Endodermal cell (in vitro differentiated cells): Measurements from ENCODE around the gene RANBP10. TPM values are rescaled to one million over a fixed set of nuclear protein-coding genes. Genes with fewer than 3 reads are reported as not detected.

Source experiments
- DNase-seq: peaks from one replicate; pipeline ENCODE4 v3.0.0-alpha.2; 2017
- H3K27ac ChIP-seq: 2 replicates; pipeline ENCODE4 v1.5.1; 2013; ENCODE audit warnings: mild to moderate bottlenecking, low read depth, low read length, moderate library complexity
- H3K27me3 ChIP-seq: 2 replicates; pipeline ENCODE4 v1.6.1; 2013; ENCODE audit warnings: mild to moderate bottlenecking, low read length, moderate library complexity; ENCODE audit not compliant: insufficient read depth, control insufficient read depth, poor library complexity, severe bottlenecking
- H3K36me3 ChIP-seq: 2 replicates; pipeline ENCODE4 v1.7.0; 2013; ENCODE audit warnings: mild to moderate bottlenecking, low read length, moderate library complexity; ENCODE audit not compliant: control insufficient read depth, insufficient read depth
- H3K4me1 ChIP-seq: one replicate; pipeline ENCODE4 v1.7.0; 2013; ENCODE audit warnings: low read length; ENCODE audit not compliant: control insufficient read depth, insufficient read depth
- H3K4me3 ChIP-seq: 2 replicates; pipeline ENCODE4 v1.5.1; 2013; ENCODE audit warnings: mild to moderate bottlenecking, low read length, moderate library complexity
- H3K9ac ChIP-seq: 2 replicates; pipeline ENCODE4 v1.6.1; 2013; ENCODE audit warnings: mild to moderate bottlenecking, low read length, moderate library complexity; ENCODE audit not compliant: poor library complexity, severe bottlenecking; ENCODE audit errors: extremely low read depth
- H3K9me3 ChIP-seq: 2 replicates; pipeline ENCODE4 v1.6.1; 2013; ENCODE audit warnings: mild to moderate bottlenecking, low read length, moderate library complexity; ENCODE audit not compliant: control insufficient read depth
- H3K27ac Mint-ChIP-seq: 2 replicates; pipeline ENCODE4 v1.8.0; 2020; ENCODE audit warnings: mixed read lengths
- H3K27me3 Mint-ChIP-seq: 2 replicates; pipeline ENCODE4 v1.8.0; 2021; ENCODE audit warnings: mild to moderate bottlenecking, mixed read lengths; ENCODE audit not compliant: insufficient read depth
- H3K36me3 Mint-ChIP-seq: 2 replicates; pipeline ENCODE4 v1.8.0; 2020; ENCODE audit warnings: low read depth, mixed read lengths
- H3K4me1 Mint-ChIP-seq: 2 replicates; pipeline ENCODE4 v1.8.0; 2020; ENCODE audit warnings: mixed read lengths
- H3K4me3 Mint-ChIP-seq: 2 replicates; pipeline ENCODE4 v1.8.0; 2020; ENCODE audit warnings: mild to moderate bottlenecking, moderate library complexity, mixed read lengths
- H3K9me3 Mint-ChIP-seq: 2 replicates; pipeline ENCODE4 v1.8.0; 2020; ENCODE audit warnings: mild to moderate bottlenecking, mixed read lengths
- WGBS, 2 experiments: methylation state at CpG; one replicate each; pipeline versions ENCODE4 v1.1.5 to v1.1.7; 2013; ENCODE audit warnings: missing lambda C conversion rate in 2 of 2, mixed read lengths in 1 of 2; ENCODE audit not compliant: insufficient coverage in 1 of 2, insufficient read length in 1 of 2; 5-methylcytosine and 5-hydroxymethylcytosine counted together
- total RNA-seq, 2 donors: library from RNA; stranded (reverse); fragmentation: NEBNext Ultra II Directional in 1 of 2; extraction: Animal tissue kit (Norgen Biotek cat#: 25700) in 1 of 2; gene quantifications; 2 replicates in 1 of 2; 3 replicates in 1 of 2; pipeline ENCODE4 v1.2.1, GENCODE V29; 2021
- TF ChIP-seq, protein P1 (sequence below): fragments of 200-600 bp; sonication (generic); conservative IDR thresholded peaks from 2 replicates; pipeline ENCODE4 v1.5.0; 2021; ENCODE audit warnings: antibody characterized with exemption, mild to moderate bottlenecking

The RANBP10 gene
- total RNA-seq, 2 donors from 2014 or later: 19.2 to 22.5 TPM

GRCh38 chr16:67762385-67762784 lies 44.0 kb downstream of the RANBP10 start:
- no peak for DNase-seq
- no peaks in the 10 kb centered on the region for H3K4me1 Mint-ChIP-seq
- WGBS, 2 experiments: 91 to 100% methylated on average over 2 of the region's 2 CpGs
- H3K27ac ChIP-seq: no peak overlapping the region
- H3K36me3 ChIP-seq: no peaks in the 10 kb centered on the region
- H3K27me3 ChIP-seq: no peaks in the 10 kb centered on the region
- H3K4me1 ChIP-seq: no peaks in the 10 kb centered on the region
- peaks cover 14% of the 10 kb centered on the region for H3K36me3 Mint-ChIP-seq
- H3K4me3 ChIP-seq: no peak overlapping the region
- H3K9ac ChIP-seq: no peak overlapping the region
- no peaks in the 10 kb centered on the region for H3K27me3 Mint-ChIP-seq
- no peak overlapping the region for H3K4me3 Mint-ChIP-seq
- H3K9me3 Mint-ChIP-seq: no peaks in the 10 kb centered on the region
- H3K27ac Mint-ChIP-seq: no peak overlapping the region
- H3K9me3 ChIP-seq: no peaks in the 10 kb centered on the region
- TF ChIP-seq, protein P1, sequence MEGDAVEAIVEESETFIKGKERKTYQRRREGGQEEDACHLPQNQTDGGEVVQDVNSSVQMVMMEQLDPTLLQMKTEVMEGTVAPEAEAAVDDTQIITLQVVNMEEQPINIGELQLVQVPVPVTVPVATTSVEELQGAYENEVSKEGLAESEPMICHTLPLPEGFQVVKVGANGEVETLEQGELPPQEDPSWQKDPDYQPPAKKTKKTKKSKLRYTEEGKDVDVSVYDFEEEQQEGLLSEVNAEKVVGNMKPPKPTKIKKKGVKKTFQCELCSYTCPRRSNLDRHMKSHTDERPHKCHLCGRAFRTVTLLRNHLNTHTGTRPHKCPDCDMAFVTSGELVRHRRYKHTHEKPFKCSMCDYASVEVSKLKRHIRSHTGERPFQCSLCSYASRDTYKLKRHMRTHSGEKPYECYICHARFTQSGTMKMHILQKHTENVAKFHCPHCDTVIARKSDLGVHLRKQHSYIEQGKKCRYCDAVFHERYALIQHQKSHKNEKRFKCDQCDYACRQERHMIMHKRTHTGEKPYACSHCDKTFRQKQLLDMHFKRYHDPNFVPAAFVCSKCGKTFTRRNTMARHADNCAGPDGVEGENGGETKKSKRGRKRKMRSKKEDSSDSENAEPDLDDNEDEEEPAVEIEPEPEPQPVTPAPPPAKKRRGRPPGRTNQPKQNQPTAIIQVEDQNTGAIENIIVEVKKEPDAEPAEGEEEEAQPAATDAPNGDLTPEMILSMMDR: no peak

GRCh38 chr16:67761924-67762323 lies 44.4 kb downstream of the RANBP10 start:
- H3K27ac ChIP-seq: no peak overlapping the region
- DNase-seq: no peak
- no peak overlapping the region for H3K27ac Mint-ChIP-seq
- no peak overlapping the region for H3K9ac ChIP-seq
- 96 to 100% methylated on average over 1 of the region's 1 CpG for WGBS, 2 experiments
- H3K4me1 ChIP-seq: no peaks in the 10 kb centered on the region
- no peaks in the 10 kb centered on the region for H3K9me3 Mint-ChIP-seq
- no peak overlapping the region for H3K4me3 Mint-ChIP-seq
- no peaks in the 10 kb centered on the region for H3K9me3 ChIP-seq
- H3K4me3 ChIP-seq: no peak overlapping the region
- TF ChIP-seq, protein P1: no peak
- no peaks in the 10 kb centered on the region for H3K4me1 Mint-ChIP-seq
- H3K27me3 Mint-ChIP-seq: no peaks in the 10 kb centered on the region
- H3K36me3 ChIP-seq: no peaks in the 10 kb centered on the region
- H3K36me3 Mint-ChIP-seq: peaks cover 14% of the 10 kb centered on the region
- H3K27me3 ChIP-seq: no peaks in the 10 kb centered on the region

GRCh38 chr16:67760956-67761230 lies 45.5 kb downstream of the RANBP10 start:
- H3K9me3 ChIP-seq: no peaks in the 10 kb centered on the region
- no peaks in the 10 kb centered on the region for H3K4me1 ChIP-seq
- no peak overlapping the region for H3K27ac ChIP-seq
- no peaks in the 10 kb centered on the region for H3K27me3 ChIP-seq
- Mint-ChIP-seq H3K27ac (no peak overlapping the region), H3K9me3 (no peaks in the 10 kb centered on the region), H3K4me3 (no peak overlapping the region), H3K36me3 (peaks cover 8% of the 10 kb centered on the region), H3K4me1 (no peaks in the 10 kb centered on the region), H3K27me3 (no peaks in the 10 kb centered on the region)
- no peak for DNase-seq
- H3K36me3 ChIP-seq: no peaks in the 10 kb centered on the region
- TF ChIP-seq, protein P1: no peak
- no peak overlapping the region for H3K4me3 ChIP-seq
- whole genome bisulfite sequencing, 2 experiments: 93 to 100% methylated on average over 3 to 4 of the region's 4 CpGs
- no peak overlapping the region for H3K9ac ChIP-seq
